LNCAP (cell line): ENCODE data around the gene RAPGEF1.

Experiments used
- TF ChIP-seq, protein P1 (sequence below): fragments of 450-650 bp; IDR thresholded peaks from 2 replicates; pipeline ENCODE4 v1.5.1; 2017; ENCODE audit warnings: mild to moderate bottlenecking

RAPGEF1 gene

GRCh38 chr9:131585375-131585774, 154.5 kb downstream of the RAPGEF1 start:
- TF ChIP-seq, protein P1, sequence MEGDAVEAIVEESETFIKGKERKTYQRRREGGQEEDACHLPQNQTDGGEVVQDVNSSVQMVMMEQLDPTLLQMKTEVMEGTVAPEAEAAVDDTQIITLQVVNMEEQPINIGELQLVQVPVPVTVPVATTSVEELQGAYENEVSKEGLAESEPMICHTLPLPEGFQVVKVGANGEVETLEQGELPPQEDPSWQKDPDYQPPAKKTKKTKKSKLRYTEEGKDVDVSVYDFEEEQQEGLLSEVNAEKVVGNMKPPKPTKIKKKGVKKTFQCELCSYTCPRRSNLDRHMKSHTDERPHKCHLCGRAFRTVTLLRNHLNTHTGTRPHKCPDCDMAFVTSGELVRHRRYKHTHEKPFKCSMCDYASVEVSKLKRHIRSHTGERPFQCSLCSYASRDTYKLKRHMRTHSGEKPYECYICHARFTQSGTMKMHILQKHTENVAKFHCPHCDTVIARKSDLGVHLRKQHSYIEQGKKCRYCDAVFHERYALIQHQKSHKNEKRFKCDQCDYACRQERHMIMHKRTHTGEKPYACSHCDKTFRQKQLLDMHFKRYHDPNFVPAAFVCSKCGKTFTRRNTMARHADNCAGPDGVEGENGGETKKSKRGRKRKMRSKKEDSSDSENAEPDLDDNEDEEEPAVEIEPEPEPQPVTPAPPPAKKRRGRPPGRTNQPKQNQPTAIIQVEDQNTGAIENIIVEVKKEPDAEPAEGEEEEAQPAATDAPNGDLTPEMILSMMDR, result no peak

DNA sequence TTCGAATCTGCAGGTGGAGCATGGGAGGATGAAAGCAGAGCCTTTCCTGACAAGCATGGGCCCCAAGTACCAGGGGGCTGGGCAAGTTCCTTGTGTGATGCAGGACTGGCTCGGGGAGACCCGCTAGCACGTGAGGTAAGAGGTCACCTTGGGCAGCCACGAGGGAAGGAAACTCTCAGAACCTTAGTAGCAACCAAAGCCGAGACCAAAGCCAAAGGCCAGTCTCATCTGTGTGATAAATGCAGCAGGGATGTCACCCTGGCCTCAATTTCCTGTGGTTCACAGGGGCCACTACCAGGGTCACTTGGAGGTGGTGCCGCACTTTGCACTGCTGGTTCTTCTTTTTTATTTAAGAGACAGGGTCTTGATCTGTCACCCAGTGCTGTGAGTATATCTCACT, 155.0 kb downstream of the RAPGEF1 start:
- TF ChIP-seq, protein P1, result no peak

- TF ChIP-seq, protein P1, result no peak
Measured at GRCh38 chr9:131583836-131584555, 155.9 kb downstream of the RAPGEF1 start.

DNA sequence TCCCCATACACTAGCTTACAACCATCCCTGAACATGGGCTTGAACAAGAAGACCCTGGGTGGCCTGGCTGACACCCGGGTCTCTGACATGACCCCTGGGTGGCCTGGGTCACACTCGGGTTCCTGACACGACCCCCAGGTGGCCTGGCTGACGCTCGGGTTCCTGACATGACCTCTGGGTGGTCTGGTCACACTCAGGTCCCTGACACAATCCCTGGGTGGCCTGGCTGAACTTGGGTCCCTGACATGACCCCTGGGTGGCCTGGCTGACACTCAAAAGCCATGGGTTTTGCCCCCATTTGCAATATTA, 156.6 kb downstream of the RAPGEF1 start:
- TF ChIP-seq, protein P1, result no peak

- TF ChIP-seq, protein P1, result no peak
Measured at GRCh38 chr9:131582466-131583336, 157.2 kb downstream of the RAPGEF1 start.

GRCh38 chr9:131582056-131582455, 157.8 kb downstream of the RAPGEF1 start:
- TF ChIP-seq, protein P1, result no peak

DNA sequence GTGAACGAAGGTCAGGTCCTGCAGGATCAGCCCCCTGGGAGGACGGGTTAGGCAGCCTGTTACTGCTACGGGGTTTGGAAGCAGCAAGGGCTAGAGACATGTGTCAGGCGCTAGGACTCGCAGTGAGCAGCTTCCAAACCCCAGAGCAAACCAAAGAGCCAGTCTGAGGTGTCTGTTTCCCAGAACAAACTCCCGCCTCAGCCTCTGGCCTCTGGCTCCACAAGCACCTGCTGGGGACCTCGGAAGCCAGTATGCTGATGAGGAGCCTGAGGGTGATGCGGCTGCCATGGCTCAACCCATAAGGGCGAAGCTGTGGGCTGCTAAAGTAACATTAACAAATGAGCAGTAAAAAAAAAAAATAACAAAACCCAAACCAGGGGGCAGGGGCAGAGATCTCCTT, 159.5 kb downstream of the RAPGEF1 start:
- TF ChIP-seq, protein P1, result no peak
